Activated CD4-positive, alpha-beta T cell treated with anti-CD3 and anti-CD28 coated beads, Interleukin-2, amount 50 U/mL, for 4 hours (primary cell): ENCODE data around the gene POLR1G.

Source experiments
- DNase-seq, 2 experiments: peaks; one replicate each; pipeline ENCODE4 v3.0.0-alpha.2; 2020

Gene POLR1G

DNA sequence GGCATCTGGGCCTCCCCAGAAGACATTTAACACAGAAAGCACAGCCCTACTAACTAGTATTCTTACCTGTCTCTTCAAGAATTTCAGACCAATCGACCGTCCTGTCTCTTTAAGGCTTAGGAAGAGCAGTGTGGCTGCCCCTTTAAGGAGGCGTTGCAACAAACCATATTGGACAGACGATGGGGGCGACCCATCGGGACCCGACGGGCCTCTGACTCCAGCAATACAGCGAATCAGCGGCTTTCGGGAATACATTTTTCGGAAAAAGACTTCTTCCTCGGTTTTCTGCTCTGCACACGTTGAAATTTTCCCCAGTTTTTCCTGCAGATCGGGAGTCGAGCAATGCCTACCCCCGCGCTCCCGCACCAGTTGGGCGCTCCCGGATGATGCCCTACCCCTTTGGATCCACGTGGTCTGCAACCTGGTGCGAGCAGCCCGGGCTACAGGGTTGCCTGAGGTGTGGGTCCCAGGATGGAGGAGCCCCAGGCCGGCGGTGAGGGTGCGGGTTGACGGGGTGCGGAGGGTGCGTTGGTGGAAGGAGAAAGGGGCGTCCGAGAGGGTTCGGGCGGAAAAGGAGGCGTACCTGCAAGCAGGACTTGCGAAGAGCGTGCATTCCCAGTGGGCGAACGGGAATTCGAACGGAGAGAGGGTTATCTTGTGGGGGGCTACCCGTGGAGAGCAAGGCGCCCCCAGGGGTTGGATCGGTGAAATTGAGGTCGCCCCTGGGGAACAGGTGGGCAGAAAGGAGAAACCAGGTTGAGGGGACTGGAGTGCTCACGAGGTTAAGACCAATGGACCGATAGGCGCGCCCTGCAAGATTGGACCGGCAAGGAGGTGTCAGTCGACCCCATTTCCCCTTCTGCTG, at the start of gene POLR1G:
TSS of gene POLR1G (plus strand) at position 419 of the 865 bp plus-strand sequence. CDS start at position 472, 53 bp downstream.
- DNase-seq, result peak; percentile 72 to 75

DNA sequence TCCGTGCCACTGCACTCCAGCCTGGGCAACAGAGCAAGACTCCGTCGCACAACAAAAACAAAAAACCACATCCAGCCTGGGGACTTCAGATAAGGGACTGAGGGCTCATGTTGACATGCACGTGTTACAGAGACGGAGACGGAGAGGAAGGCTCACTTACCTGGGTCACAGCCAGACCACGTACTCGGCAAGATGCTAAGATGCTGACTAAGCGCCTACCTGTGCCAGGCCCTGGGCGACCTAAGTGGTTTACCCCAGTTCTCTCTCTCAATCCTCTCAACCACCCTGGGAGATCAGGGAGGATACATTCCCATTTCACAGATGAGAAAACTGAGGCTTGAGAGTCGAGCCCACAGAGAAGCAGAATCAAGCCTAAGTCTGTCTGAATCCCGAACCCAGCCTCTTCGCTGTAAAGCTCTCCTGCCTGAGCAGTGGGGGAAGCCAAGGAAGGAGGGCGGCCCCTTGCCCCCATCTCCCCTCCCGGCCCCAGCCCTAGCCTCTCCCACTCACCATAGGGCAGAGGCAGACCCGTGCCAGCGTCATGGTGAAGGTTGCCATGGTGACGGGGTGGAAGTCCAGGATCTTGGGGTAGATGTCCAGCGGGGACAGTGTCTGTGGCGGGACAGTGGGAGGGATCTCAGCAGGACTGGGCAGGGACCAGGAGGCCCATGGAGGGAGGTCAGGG, 49.5 kb upstream of the POLR1G start:
- DNase-seq, result no peak

- DNase-seq, result no peak
These were observed 49.0 kb upstream of the POLR1G start for GRCh38 chr19:45357445-45357783.

- no peak for DNase-seq
These were observed 48.1 kb upstream of the POLR1G start for GRCh38 chr19:45358213-45358792.

DNA sequence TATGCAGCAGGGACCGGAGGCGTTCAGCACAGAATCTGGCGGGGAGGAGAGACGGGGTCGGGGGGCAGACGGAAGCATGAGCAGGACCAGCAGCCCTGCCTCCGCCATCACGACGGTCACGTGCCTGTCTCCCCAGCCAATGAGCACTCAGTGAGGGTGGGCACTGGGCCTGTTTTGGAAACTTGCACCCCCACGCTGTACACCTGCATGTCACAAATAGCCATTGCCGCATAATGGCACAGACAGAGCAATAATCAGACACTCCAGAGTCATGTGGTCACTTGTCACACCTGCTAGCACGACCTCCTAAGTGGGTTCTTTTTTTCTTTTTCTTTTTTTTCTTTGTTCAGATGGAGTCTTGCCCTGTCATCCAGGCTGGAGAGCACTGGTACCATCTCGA, 44.8 kb upstream of the POLR1G start:
- no peak for DNase-seq

- no peak for DNase-seq
These were observed 44.2 kb upstream of the POLR1G start for GRCh38 chr19:45362291-45362690.

- DNase-seq, result no peak
These were observed 42.5 kb upstream of the POLR1G start for GRCh38 chr19:45363861-45364459.

GRCh38 chr19:45364696-45365095, 41.7 kb upstream of the POLR1G start:
- DNase-seq, result no peak

DNA sequence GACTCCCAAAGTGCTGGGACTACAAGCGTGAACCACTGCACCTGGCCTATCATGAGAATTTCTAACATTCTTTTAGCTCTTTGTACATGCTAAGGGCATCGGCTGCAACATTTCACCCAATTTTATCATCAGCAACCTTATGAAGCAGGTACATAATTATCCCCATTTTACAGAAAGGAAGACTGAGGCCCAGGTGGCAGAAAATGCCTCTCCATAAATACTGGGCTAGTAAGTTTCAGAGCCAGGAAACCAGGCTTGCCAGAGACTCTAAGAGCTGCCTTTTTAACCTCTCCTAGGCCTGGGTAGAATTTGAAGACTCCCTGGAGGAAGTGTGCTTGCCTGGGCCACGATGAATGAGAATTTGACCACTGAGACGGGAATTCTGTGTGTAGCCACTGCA, 38.3 kb upstream of the POLR1G start:
- DNase-seq, result no peak

DNA sequence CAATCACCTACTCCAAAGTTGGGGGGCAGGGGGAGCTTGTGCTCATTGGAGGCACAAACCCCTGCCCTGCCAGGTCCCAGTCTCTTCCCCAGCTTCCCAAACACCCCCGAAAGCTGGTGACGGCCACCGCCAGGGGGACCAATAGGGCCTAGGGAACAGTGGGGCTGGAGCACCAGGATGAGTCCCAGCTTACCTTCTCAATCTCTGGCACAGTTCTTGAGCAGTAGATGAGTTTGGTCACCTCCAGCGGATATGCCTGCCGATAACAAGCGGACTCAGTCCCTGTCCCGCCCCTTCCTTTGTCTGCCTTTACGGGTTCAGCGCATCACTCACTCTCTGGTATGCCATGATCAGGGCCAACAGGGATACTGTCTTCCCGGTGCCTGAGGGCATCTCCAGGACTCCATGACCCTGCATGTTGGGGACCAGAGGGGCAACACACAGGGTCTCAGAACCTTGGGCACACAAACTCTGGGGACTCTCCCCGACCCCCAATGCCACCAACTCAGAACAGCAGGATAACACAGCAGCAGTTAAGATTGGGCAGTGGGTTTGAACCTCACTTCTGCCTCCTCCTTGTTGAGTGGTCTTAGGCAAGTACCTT, 37.6 kb upstream of the POLR1G start:
- DNase-seq, result no peak

GRCh38 chr19:45370410-45371204, 35.8 kb upstream of the POLR1G start, which contains the start of gene ERCC2:
Gene ERCC2 (minus strand): TSS chr19:45370573. CDS start chr19:45370540, 33 bp downstream.
- DNase-seq, result peak; percentile 100

DNA sequence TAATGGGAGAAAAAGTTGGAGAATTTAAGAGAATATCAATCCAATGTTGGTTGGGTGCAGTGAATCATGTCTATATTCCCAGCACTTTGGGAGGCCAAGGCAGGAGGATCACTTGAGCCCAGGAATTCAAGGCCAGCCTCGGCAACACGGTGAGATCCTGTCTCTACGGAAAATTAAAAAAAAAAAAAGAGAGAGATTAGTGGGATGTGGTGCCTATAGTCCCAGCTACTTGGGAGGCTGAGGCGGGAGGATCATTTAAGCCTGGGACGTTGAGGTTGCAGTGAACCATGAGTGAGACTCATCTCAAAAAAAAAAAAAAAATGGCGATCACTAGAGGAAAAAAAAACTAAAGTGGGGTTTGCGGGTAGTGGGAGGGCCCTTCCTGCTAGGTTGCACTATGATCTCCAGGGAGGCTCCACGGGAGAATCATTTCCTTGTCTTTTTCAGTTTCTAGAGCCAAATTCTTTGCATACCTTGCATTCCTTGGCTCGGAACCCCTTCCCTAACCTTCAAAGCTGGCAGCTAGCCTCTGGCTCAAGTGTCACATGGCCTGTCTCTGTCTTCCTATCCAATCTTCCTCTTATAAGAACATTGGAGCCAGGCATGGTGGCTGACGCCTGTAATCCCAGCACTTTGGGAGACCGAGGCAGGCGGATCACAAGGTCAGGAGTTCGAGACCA, 30.3 kb upstream of the POLR1G start:
- no peak for DNase-seq

DNA sequence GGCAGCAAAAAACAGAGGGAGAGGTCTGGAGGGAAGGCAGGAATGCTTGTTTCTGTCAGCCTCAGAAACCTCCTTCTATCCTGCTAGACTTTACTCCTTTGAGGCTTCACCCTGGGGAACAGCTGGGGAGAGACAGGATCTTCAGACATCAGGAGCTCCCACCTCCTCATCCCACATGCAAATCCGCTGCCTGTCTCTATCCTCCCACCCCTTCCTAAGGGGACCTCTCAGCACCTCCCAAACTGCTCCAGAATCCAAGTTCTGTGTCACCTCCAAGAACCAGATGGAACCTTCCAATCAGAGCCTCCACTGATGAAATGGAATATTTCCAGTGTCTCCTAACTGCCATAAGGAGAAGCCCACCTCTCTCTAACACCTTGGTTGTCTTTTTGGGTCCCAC, 26.3 kb upstream of the POLR1G start:
- DNase-seq, result no peak

- no peak for DNase-seq
These were observed 24.0 kb upstream of the POLR1G start for GRCh38 chr19:45382426-45382825.

DNA sequence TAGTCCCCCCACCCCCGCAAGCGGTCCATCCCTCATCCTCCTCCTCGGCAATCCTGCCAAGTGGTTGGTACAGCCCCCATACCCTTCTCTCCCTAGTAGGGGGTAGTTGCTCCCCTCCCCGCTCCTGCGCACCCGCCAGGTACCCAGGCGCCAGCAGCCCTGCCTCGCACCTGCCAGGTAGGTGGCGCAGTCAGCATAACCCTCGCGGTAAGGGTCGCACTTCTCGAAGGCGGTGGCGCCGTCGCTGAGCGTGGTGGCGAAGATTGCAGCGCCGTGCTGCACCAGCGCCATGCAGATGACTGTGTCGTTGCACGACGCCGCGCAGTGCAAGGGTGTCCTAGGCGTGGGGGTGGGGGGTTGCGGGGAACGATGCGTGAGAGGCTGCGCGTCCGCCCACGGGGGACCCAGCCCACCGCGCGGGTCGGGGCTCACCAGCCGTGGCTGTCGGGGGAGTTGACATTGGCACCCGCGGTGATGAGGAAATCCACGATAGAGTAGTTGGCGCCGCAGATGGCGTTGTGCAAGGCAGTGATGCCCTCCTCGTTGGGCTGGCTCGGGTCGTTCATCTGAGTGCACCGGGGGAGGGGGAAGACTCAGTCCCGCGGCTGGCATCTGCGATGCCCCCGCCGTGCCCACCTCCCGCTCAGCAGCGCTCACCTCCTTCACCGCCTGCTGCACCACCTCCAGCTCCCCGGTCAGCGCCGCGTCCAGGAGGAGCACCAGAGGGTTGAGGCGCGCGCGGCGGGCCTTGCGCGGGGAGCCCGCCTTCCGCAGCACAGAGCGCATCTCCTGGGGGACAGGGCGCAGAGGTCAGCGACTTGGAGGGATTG, 20.8 kb upstream of the POLR1G start:
- no peak for DNase-seq

DNA sequence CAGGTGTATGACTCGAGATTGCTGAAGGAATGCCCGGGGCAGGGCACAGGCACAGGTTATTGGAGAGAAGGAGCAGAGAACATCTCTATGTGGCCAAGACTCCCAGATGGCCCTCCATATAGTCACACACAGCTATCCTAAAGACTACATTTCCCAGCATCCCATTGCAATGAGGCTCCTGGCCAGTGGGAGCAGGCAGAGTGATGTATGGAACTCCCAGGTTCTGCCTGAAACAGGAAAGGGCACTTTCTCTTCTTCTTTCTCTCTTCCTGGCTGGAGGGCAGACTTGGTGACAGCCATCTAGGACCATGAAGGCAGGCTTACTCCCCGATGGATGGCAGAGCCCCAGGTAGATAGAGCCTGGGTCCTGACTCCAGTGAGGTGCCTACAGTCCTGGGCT, 15.1 kb upstream of the POLR1G start:
- DNase-seq, result no peak

- no peak for DNase-seq
These were observed 14.4 kb upstream of the POLR1G start for GRCh38 chr19:45391871-45392665.

DNA sequence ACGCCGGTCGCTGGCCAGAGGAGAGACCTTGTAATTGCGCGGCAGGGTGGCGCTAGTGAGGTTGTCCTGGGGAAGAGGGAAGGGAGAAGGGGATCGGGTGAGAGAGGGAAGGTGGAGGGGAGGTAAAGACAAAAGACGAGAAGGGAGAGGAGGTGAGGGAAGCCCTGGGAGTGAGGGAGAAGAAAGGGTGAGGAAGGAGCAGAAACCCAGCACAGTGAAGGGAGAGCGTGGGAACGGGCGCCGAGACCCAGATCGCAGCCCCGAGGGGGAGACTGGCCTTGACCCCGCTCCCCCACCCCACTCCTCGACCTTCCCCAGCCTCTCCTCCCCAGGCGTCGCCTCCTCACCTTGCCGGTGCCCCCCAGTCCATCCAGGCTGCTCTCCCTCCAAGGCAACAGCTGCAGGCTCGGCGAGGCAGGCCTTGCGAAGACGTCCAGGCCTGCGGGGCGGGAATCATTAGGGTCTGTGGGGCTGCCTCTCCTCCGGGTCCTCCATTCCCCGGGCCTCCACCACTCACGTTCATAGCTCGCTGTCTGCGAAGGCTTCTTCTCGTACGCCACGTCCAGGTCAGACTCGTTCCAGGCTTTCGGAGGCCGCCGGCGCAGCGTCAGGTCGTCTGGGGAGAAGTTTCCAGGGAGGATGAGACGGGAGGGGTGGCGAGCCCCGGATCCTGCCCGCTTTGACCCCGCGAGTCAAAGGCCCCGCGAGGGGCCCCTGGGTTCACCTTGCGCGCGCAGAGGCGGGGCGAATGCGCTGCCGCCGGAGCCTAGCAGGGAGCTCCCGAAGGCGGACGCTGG, 10.4 kb upstream of the POLR1G start:
- DNase-seq, result no peak

GRCh38 chr19:45400192-45400591, 6.3 kb upstream of the POLR1G start:
- DNase-seq, result no peak
